Central memory CD8-positive, alpha-beta T cell (primary cell): ENCODE data around the gene TUBB2B.

ENCODE experiments used
- ATAC-seq: fragments of 150-1000 bp; cut with Tn5 transposase; replicated peaks from 2 replicates; pipeline ENCODE4 v1.10.0; 2022; ENCODE audit warnings: mild to moderate bottlenecking, moderate FRiP score, moderate number of reproducible peaks; ENCODE audit not compliant: poor library complexity, severe bottlenecking; ENCODE audit errors: extremely low read depth
- DNase-seq, 2 donors: peaks; one replicate each; pipeline ENCODE4 v3.0.0; 2021; ENCODE audit warnings: low spot score in 2 of 2
- H3K27ac Mint-ChIP-seq: one replicate; pipeline ENCODE4 v1.8.0; 2022; ENCODE audit warnings: low read depth, mild to moderate bottlenecking, moderate library complexity, mixed read lengths
- H3K27me3 Mint-ChIP-seq: one replicate; pipeline ENCODE4 v1.8.0; 2022; ENCODE audit warnings: mixed read lengths
- H3K36me3 Mint-ChIP-seq: one replicate; pipeline ENCODE4 v1.8.0; 2022; ENCODE audit warnings: mild to moderate bottlenecking, moderate library complexity, mixed read lengths; ENCODE audit not compliant: insufficient read depth
- H3K4me1 Mint-ChIP-seq: one replicate; pipeline ENCODE4 v1.8.0; 2022; ENCODE audit warnings: mixed read lengths
- H3K4me3 Mint-ChIP-seq: one replicate; pipeline ENCODE4 v1.8.0; 2022; ENCODE audit warnings: mild to moderate bottlenecking, moderate library complexity, mixed read lengths
- H3K9me3 Mint-ChIP-seq: one replicate; pipeline ENCODE4 v1.8.0; 2022; ENCODE audit warnings: mixed read lengths

TUBB2B gene

GRCh38 chr6:3228046-3228671 lies 706 bp upstream of the TUBB2B start:
- peaks cover 88% of the 10 kb centered on the region for H3K27me3 Mint-ChIP-seq
- H3K4me1 Mint-ChIP-seq, result peaks cover 57% of the 10 kb centered on the region
- H3K9me3 Mint-ChIP-seq, result no peaks in the 10 kb centered on the region
- no peak for DNase-seq
- peaks cover 9% of the 10 kb centered on the region for H3K36me3 Mint-ChIP-seq
- peak overlapping the region; percentile 76 for H3K4me3 Mint-ChIP-seq
- H3K27ac Mint-ChIP-seq, result peak overlapping the region; percentile 11
- peak; percentile 26 for ATAC-seq

- H3K27ac Mint-ChIP-seq, result no peak overlapping the region
- H3K9me3 Mint-ChIP-seq, result peaks cover 6% of the 10 kb centered on the region
- ATAC-seq (no peak), DNase-seq (no peak)
- H3K4me3 Mint-ChIP-seq, result peak overlapping the region; percentile 74
- H3K4me1 Mint-ChIP-seq, result peaks cover 48% of the 10 kb centered on the region
- peaks cover 15% of the 10 kb centered on the region for H3K36me3 Mint-ChIP-seq
- peaks cover 74% of the 10 kb centered on the region for H3K27me3 Mint-ChIP-seq
Measured at GRCh38 chr6:3226481-3227362, 731 bp downstream of the TUBB2B start.

GRCh38 chr6:3226042-3226441 lies 1.4 kb downstream of the TUBB2B start:
- DNase-seq (no peak), ATAC-seq (no peak)
- Mint-ChIP-seq H3K36me3 (peaks cover 17% of the 10 kb centered on the region), H3K9me3 (peaks cover 8% of the 10 kb centered on the region), H3K4me1 (peaks cover 42% of the 10 kb centered on the region), H3K27me3 (peaks cover 67% of the 10 kb centered on the region), H3K4me3 (peak overlapping the region; percentile 74), H3K27ac (no peak overlapping the region)

- Mint-ChIP-seq H3K36me3 (peaks cover 8% of the 10 kb centered on the region), H3K4me3 (no peak overlapping the region), H3K27me3 (peaks cover 60% of the 10 kb centered on the region), H3K27ac (no peak overlapping the region), H3K4me1 (peaks cover 10% of the 10 kb centered on the region), H3K9me3 (peaks cover 8% of the 10 kb centered on the region)
- no peak for DNase-seq
- no peak for ATAC-seq
Measured at GRCh38 chr6:3222506-3223038, 4.9 kb downstream of the TUBB2B start.

GRCh38 chr6:3221578-3221977 lies 5.9 kb downstream of the TUBB2B start:
- ATAC-seq, result no peak
- H3K27ac Mint-ChIP-seq, result no peak overlapping the region
- peaks cover 60% of the 10 kb centered on the region for H3K27me3 Mint-ChIP-seq
- peaks cover 8% of the 10 kb centered on the region for H3K36me3 Mint-ChIP-seq
- no peak for DNase-seq
- H3K4me3 Mint-ChIP-seq, result no peak overlapping the region
- H3K9me3 Mint-ChIP-seq, result peaks cover 8% of the 10 kb centered on the region
- H3K4me1 Mint-ChIP-seq, result peaks cover 2% of the 10 kb centered on the region

- H3K27ac Mint-ChIP-seq, result no peak overlapping the region
- H3K4me3 Mint-ChIP-seq, result no peak overlapping the region
- peaks cover 61% of the 10 kb centered on the region for H3K27me3 Mint-ChIP-seq
- peaks cover 8% of the 10 kb centered on the region for H3K36me3 Mint-ChIP-seq
- DNase-seq (no peak), ATAC-seq (no peak)
- no peaks in the 10 kb centered on the region for H3K4me1 Mint-ChIP-seq
- peaks cover 8% of the 10 kb centered on the region for H3K9me3 Mint-ChIP-seq
Measured at GRCh38 chr6:3220366-3220765, 7.1 kb downstream of the TUBB2B start.

GRCh38 chr6:3218266-3218665 lies 9.2 kb downstream of the TUBB2B start:
- peaks cover 48% of the 10 kb centered on the region for H3K27me3 Mint-ChIP-seq
- H3K9me3 Mint-ChIP-seq, result peaks cover 8% of the 10 kb centered on the region
- ATAC-seq, result no peak
- no peak overlapping the region for H3K27ac Mint-ChIP-seq
- no peak overlapping the region for H3K4me3 Mint-ChIP-seq
- no peak for DNase-seq
- no peaks in the 10 kb centered on the region for H3K4me1 Mint-ChIP-seq
- H3K36me3 Mint-ChIP-seq, result peaks cover 8% of the 10 kb centered on the region

- H3K4me3 Mint-ChIP-seq, result no peak overlapping the region
- H3K27me3 Mint-ChIP-seq, result peaks cover 57% of the 10 kb centered on the region
- H3K36me3 Mint-ChIP-seq, result peaks cover 8% of the 10 kb centered on the region
- peaks cover 7% of the 10 kb centered on the region for H3K9me3 Mint-ChIP-seq
- no peak overlapping the region for H3K27ac Mint-ChIP-seq
- DNase-seq, result no peak
- ATAC-seq, result no peak
- H3K4me1 Mint-ChIP-seq, result no peaks in the 10 kb centered on the region
Measured at GRCh38 chr6:3217286-3217685, 10.2 kb downstream of the TUBB2B start.

- ATAC-seq (no peak), DNase-seq (no peak)
- Mint-ChIP-seq H3K4me1 (no peaks in the 10 kb centered on the region), H3K27ac (no peak overlapping the region), H3K36me3 (no peaks in the 10 kb centered on the region), H3K27me3 (peaks cover 62% of the 10 kb centered on the region), H3K4me3 (no peak overlapping the region), H3K9me3 (no peaks in the 10 kb centered on the region)
Measured at GRCh38 chr6:3214898-3215297, 12.6 kb downstream of the TUBB2B start.

GRCh38 chr6:3213334-3213695 lies 14.1 kb downstream of the TUBB2B start:
- Mint-ChIP-seq H3K36me3 (no peaks in the 10 kb centered on the region), H3K27me3 (peaks cover 55% of the 10 kb centered on the region), H3K9me3 (no peaks in the 10 kb centered on the region), H3K27ac (no peak overlapping the region), H3K4me3 (no peak overlapping the region), H3K4me1 (peaks cover 16% of the 10 kb centered on the region)
- no peak for ATAC-seq
- no peak for DNase-seq

GRCh38 chr6:3212261-3212660 lies 15.2 kb downstream of the TUBB2B start:
- ATAC-seq, result no peak
- Mint-ChIP-seq H3K4me3 (no peak overlapping the region), H3K27me3 (peaks cover 48% of the 10 kb centered on the region), H3K4me1 (peaks cover 17% of the 10 kb centered on the region), H3K27ac (no peak overlapping the region), H3K36me3 (no peaks in the 10 kb centered on the region), H3K9me3 (no peaks in the 10 kb centered on the region)
- no peak for DNase-seq

- H3K36me3 Mint-ChIP-seq, result no peaks in the 10 kb centered on the region
- peaks cover 48% of the 10 kb centered on the region for H3K27me3 Mint-ChIP-seq
- H3K4me1 Mint-ChIP-seq, result peaks cover 17% of the 10 kb centered on the region
- ATAC-seq, result no peak
- no peak overlapping the region for H3K27ac Mint-ChIP-seq
- DNase-seq, result no peak
- no peak overlapping the region for H3K4me3 Mint-ChIP-seq
- H3K9me3 Mint-ChIP-seq, result no peaks in the 10 kb centered on the region
Measured at GRCh38 chr6:3211681-3212080, 15.8 kb downstream of the TUBB2B start.
